ENCODE data around the gene KRT13.

KRT13 gene

DNA sequence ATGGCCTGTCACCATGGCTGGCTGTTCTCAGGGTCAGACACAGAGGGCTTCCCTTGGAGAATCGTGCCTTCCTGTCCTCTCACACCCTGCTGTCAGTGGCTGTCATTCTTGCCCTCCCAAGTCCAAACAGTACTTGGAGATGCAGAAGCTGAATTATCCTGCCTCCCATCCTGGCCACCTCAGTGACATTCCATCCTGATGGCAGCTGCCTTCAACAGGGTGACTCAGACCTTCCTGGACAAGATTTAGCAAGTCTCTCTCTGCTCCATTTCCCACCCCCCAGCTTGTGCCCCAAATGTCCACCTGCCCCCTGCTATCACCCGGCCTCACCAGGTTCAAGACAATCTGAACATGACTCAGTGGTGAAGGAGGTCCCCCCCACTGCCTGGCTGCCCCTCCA lies 10.9 kb downstream of the KRT13 start:
- Histone ChIP-seq H3K27me3 (ENCODE audit: control insufficient read depth, low read length) (no peaks in the 10 kb centered on the region), H3K9me3 (ENCODE audit: control insufficient read depth, insufficient read depth, low read length) (no peaks in the 10 kb centered on the region), H3K4me1 (ENCODE audit: control insufficient read depth, low read length) (peaks cover 10% of the 10 kb centered on the region), H4K20me1 (ENCODE audit: control insufficient read depth, insufficient read depth, low read depth, low read length) (no peaks in the 10 kb centered on the region), H3K4me2 (ENCODE audit: low read length) (no peak overlapping the region), H3K27ac (ENCODE audit: low read depth, low read length) (no peak overlapping the region), H3K36me3 (ENCODE audit: control insufficient read depth, low read length) (no peaks in the 10 kb centered on the region), H3K79me2 (ENCODE audit: control insufficient read depth, low read length) (no peaks in the 10 kb centered on the region), H3K4me3 (ENCODE audit: low read length) (no peak overlapping the region), H3F3A (ENCODE audit: control insufficient read depth, insufficient read depth) (no peaks in the 10 kb centered on the region), H3K9me2 (replicated peaks; ENCODE audit: control insufficient read depth, low read length) (no peaks in the 10 kb centered on the region)
- TF ChIP-seq, protein P1, sequence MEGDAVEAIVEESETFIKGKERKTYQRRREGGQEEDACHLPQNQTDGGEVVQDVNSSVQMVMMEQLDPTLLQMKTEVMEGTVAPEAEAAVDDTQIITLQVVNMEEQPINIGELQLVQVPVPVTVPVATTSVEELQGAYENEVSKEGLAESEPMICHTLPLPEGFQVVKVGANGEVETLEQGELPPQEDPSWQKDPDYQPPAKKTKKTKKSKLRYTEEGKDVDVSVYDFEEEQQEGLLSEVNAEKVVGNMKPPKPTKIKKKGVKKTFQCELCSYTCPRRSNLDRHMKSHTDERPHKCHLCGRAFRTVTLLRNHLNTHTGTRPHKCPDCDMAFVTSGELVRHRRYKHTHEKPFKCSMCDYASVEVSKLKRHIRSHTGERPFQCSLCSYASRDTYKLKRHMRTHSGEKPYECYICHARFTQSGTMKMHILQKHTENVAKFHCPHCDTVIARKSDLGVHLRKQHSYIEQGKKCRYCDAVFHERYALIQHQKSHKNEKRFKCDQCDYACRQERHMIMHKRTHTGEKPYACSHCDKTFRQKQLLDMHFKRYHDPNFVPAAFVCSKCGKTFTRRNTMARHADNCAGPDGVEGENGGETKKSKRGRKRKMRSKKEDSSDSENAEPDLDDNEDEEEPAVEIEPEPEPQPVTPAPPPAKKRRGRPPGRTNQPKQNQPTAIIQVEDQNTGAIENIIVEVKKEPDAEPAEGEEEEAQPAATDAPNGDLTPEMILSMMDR (IDR thresholded peaks at IDR 0.05; ENCODE audit: low read depth, low read length, poor library complexity, severe bottlenecking), result no peak
- TF ChIP-seq EZH2phosphoT487 (IDR thresholded peaks at IDR 0.05; ENCODE audit: borderline replicate concordance, low read length), result no peak

DNA sequence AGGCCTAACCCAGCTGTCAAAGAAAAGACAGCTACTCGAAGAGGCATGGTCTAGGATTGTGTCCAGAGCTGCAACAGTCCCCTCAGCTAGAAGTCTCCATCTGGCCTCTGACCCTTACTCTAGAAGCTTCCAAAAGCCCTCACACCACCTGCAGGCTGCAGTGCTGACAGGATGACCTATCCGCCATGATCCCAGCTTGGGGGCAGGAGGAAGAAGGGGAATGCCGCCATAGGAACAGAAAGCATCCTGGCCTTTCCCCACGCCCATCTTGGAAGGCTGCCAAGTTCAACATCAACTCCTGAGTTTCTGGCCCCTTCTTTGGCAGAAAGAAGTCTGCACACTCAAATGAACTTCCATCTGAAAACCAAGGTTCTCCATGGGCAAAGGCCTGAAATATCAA lies 12.6 kb downstream of the KRT13 start:
- H3K27me3 ChIP-seq (ENCODE audit: control insufficient read depth, low read length), result no peaks in the 10 kb centered on the region
- H3K9me2 ChIP-seq (replicated peaks; ENCODE audit: control insufficient read depth, low read length), result no peaks in the 10 kb centered on the region
- no peak overlapping the region for H3K4me2 ChIP-seq (ENCODE audit: low read length)
- no peak overlapping the region for H3K27ac ChIP-seq (ENCODE audit: low read depth, low read length)
- H3K4me1 ChIP-seq (ENCODE audit: control insufficient read depth, low read length), result peaks cover 4% of the 10 kb centered on the region
- H3K36me3 ChIP-seq (ENCODE audit: control insufficient read depth, low read length), result no peaks in the 10 kb centered on the region
- H3K4me3 ChIP-seq (ENCODE audit: low read length), result no peak overlapping the region
- no peaks in the 10 kb centered on the region for H3F3A ChIP-seq (ENCODE audit: control insufficient read depth, insufficient read depth)
- H3K9me3 ChIP-seq (ENCODE audit: control insufficient read depth, insufficient read depth, low read length), result no peaks in the 10 kb centered on the region
- TF ChIP-seq EZH2phosphoT487 (IDR thresholded peaks at IDR 0.05; ENCODE audit: borderline replicate concordance, low read length), result no peak
- TF ChIP-seq, protein P1 (IDR thresholded peaks at IDR 0.05; ENCODE audit: low read depth, low read length, poor library complexity, severe bottlenecking), result no peak
- H4K20me1 ChIP-seq (ENCODE audit: control insufficient read depth, insufficient read depth, low read depth, low read length), result no peaks in the 10 kb centered on the region
- no peaks in the 10 kb centered on the region for H3K79me2 ChIP-seq (ENCODE audit: control insufficient read depth, low read length)

DNA sequence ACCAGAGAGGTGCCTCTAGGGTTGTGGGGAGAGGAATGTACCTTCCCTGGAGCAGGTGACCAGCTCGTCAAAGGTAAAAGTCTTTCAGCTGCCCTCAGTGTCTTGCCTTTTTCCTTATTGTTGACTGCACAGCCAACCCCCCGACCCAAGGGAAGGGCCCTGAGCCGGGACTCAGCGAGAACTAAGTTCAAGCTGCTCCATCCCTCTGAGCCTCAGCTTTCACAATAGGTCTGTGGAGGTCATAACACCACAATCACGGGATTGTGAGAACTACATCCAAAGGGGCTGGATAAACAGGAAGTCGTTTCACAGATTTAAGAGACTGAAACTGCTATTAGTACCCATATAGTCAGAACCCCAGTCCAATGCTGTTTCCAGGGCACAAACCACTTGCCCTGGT lies 13.1 kb downstream of the KRT13 start:
- Histone ChIP-seq H3K27ac (ENCODE audit: low read depth, low read length) (no peak overlapping the region), H4K20me1 (ENCODE audit: control insufficient read depth, insufficient read depth, low read depth, low read length) (no peaks in the 10 kb centered on the region), H3K36me3 (ENCODE audit: control insufficient read depth, low read length) (no peaks in the 10 kb centered on the region), H3K4me1 (ENCODE audit: control insufficient read depth, low read length) (peaks cover 4% of the 10 kb centered on the region), H3K9me3 (ENCODE audit: control insufficient read depth, insufficient read depth, low read length) (no peaks in the 10 kb centered on the region), H3K4me2 (ENCODE audit: low read length) (no peak overlapping the region), H3K4me3 (ENCODE audit: low read length) (no peak overlapping the region), H3K79me2 (ENCODE audit: control insufficient read depth, low read length) (no peaks in the 10 kb centered on the region), H3K27me3 (ENCODE audit: control insufficient read depth, low read length) (no peaks in the 10 kb centered on the region), H3F3A (ENCODE audit: control insufficient read depth, insufficient read depth) (no peaks in the 10 kb centered on the region), H3K9me2 (replicated peaks; ENCODE audit: control insufficient read depth, low read length) (no peaks in the 10 kb centered on the region)
- no peak for TF ChIP-seq EZH2phosphoT487 (IDR thresholded peaks at IDR 0.05; ENCODE audit: borderline replicate concordance, low read length)
- TF ChIP-seq, protein P1 (IDR thresholded peaks at IDR 0.05; ENCODE audit: low read depth, low read length, poor library complexity, severe bottlenecking), result no peak

DNA sequence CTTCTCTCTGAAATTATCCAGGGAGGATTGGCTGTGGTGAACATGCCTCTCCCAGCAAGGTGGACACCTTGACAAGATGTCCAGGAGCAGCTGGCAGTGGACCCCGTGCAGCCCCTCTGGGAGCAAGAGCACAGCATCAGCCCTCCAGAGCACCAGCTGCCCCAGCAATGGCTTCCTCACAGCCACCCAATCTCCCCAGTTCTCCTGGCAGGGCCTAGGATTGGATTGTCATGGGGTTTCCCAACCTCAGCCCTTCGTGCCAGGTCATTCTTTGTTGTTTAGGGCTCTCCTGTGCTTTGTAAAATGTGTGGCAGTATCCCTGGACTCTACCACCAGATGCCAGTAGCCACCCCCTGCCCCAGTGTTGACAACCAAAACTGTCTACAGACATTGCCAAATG lies 13.9 kb downstream of the KRT13 start:
- TF ChIP-seq EZH2phosphoT487 (IDR thresholded peaks at IDR 0.05; ENCODE audit: borderline replicate concordance, low read length), result no peak
- TF ChIP-seq, protein P1 (IDR thresholded peaks at IDR 0.05; ENCODE audit: low read depth, low read length, poor library complexity, severe bottlenecking), result no peak
- Histone ChIP-seq H4K20me1 (ENCODE audit: control insufficient read depth, insufficient read depth, low read depth, low read length) (no peaks in the 10 kb centered on the region), H3K4me2 (ENCODE audit: low read length) (no peak overlapping the region), H3K9me3 (ENCODE audit: control insufficient read depth, insufficient read depth, low read length) (no peaks in the 10 kb centered on the region), H3F3A (ENCODE audit: control insufficient read depth, insufficient read depth) (no peaks in the 10 kb centered on the region), H3K9me2 (replicated peaks; ENCODE audit: control insufficient read depth, low read length) (no peaks in the 10 kb centered on the region), H3K4me3 (ENCODE audit: low read length) (no peak overlapping the region), H3K79me2 (ENCODE audit: control insufficient read depth, low read length) (no peaks in the 10 kb centered on the region), H3K4me1 (ENCODE audit: control insufficient read depth, low read length) (no peaks in the 10 kb centered on the region), H3K36me3 (ENCODE audit: control insufficient read depth, low read length) (no peaks in the 10 kb centered on the region), H3K27me3 (ENCODE audit: control insufficient read depth, low read length) (no peaks in the 10 kb centered on the region), H3K27ac (ENCODE audit: low read depth, low read length) (no peak overlapping the region)

Measured in DOHH2 (cell line).